Tibial artery (tissue), 4 donors: Measurements from ENCODE around the gene CLCA1.

Experiments
- DNase-seq, 2 donors: peaks; one replicate each; pipeline ENCODE4 v3.0.0-alpha.2; 2019
- H3K27ac ChIP-seq, 2 donors: fragments of 200-600 bp; sonication (generic) in 1 of 2; 1 replicate in 1 of 2; 2 replicates in 1 of 2; pipeline ENCODE4 v1.5.1; 2018 to 2019; ENCODE audit warnings: mild to moderate bottlenecking in 1 of 2
- H3K27me3 ChIP-seq, 2 donors: fragments of 200-600 bp; sonication (generic) in 1 of 2; one replicate each; pipeline versions ENCODE4 v1.5.1 to v1.6.0; 2016 to 2019
- H3K36me3 ChIP-seq, 3 donors: fragments of 200-600 bp; sonication (generic) in 2 of 3; one replicate each; pipeline ENCODE4 v1.5.1; 2016 to 2019; ENCODE audit warnings: mild to moderate bottlenecking in 2 of 3
- H3K4me1 ChIP-seq, 4 donors: fragments of 200-600 bp; sonication (generic) in 2 of 4; 1 replicate in 3 of 4; 2 replicates in 1 of 4; pipeline ENCODE4 v1.5.1; 2016 to 2019
- H3K4me3 ChIP-seq, 2 donors: fragments of 200-600 bp; sonication (generic) in 1 of 2; 1 replicate in 1 of 2; 2 replicates in 1 of 2; pipeline ENCODE4 v1.5.1; 2018 to 2019; ENCODE audit warnings: mild to moderate bottlenecking in 2 of 2
- H3K9me3 ChIP-seq, 3 donors: fragments of 200-600 bp; sonication (generic) in 1 of 3; one replicate each; pipeline ENCODE4 v1.5.1; 2016 to 2019
- intact Hi-C: fragments of 100-400 bp; cut with DNase I; formaldehyde crosslinking; loops from one replicate; pipeline ENCODE4 v1.15.0; 2023; ENCODE audit warnings: low total_unique reads
- TF ChIP-seq, protein P1 (sequence below), 2 experiments: fragments of 200-600 bp in 1 of 2; fragments of 450-650 bp in 1 of 2; IDR thresholded peaks; one replicate each; pipeline ENCODE4 v1.5.1; 2017 to 2019; ENCODE audit warnings: antibody characterized with exemption in 2 of 2, mild to moderate bottlenecking in 1 of 2, moderate library complexity in 1 of 2

Gene CLCA1

DNA sequence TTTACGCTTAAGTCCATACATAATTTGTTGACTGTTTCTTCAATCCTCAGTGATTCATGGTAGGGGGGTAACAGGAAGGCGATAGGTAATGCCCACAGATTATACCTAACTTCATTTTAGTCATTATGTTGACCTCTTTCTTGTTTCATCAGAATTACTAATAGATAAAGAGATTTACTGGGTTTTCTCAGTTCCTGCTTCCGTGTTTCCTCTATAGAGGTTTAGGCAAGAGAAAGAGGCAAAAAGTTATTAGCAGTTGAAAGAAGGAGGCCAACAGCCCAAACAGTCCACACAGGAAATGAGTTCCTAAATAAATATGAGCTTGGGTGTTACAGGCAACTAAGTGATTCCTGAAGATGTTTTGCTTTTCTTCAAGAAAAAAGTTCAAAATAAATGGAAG, 17.9 kb upstream of the CLCA1 start:
- Histone ChIP-seq H3K4me3 (no peak overlapping the region), H3K27ac (no peak overlapping the region), H3K4me1 (no peaks in the 10 kb centered on the region), H3K27me3 (no peaks in the 10 kb centered on the region), H3K9me3 (no peaks in the 10 kb centered on the region), H3K36me3 (no peaks in the 10 kb centered on the region)
- intact Hi-C loops = no loop called here
- no peak for DNase-seq
- TF ChIP-seq, protein P1, sequence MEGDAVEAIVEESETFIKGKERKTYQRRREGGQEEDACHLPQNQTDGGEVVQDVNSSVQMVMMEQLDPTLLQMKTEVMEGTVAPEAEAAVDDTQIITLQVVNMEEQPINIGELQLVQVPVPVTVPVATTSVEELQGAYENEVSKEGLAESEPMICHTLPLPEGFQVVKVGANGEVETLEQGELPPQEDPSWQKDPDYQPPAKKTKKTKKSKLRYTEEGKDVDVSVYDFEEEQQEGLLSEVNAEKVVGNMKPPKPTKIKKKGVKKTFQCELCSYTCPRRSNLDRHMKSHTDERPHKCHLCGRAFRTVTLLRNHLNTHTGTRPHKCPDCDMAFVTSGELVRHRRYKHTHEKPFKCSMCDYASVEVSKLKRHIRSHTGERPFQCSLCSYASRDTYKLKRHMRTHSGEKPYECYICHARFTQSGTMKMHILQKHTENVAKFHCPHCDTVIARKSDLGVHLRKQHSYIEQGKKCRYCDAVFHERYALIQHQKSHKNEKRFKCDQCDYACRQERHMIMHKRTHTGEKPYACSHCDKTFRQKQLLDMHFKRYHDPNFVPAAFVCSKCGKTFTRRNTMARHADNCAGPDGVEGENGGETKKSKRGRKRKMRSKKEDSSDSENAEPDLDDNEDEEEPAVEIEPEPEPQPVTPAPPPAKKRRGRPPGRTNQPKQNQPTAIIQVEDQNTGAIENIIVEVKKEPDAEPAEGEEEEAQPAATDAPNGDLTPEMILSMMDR (IDR thresholded peaks at IDR 0.05) = no peak

DNA sequence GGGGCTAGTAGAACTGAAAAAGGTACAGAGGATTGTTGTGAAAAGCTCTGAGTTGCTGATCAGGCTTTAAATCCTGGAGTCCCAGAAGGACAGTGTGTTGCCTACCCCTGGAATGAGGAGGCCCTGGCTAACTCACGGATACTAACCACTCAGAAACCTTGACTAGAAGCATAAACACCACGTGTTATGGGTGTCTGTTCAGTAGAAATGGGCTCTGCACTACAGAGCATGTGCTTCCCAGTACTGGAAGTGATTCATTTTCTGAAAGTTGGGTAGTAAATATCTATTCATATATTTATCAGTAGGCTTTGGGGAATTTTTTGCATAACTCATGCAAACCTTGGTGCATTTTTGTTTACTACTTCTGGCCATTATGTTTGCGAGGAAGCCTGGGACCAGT, 15.1 kb upstream of the CLCA1 start:
- Histone ChIP-seq H3K27me3 (no peaks in the 10 kb centered on the region), H3K4me1 (no peaks in the 10 kb centered on the region), H3K4me3 (no peak overlapping the region), H3K27ac (no peak overlapping the region), H3K36me3 (no peaks in the 10 kb centered on the region), H3K9me3 (no peaks in the 10 kb centered on the region)
- TF ChIP-seq, protein P1 (IDR thresholded peaks at IDR 0.05) = no peak
- no peak for DNase-seq
- intact Hi-C loops = no loop called here

DNA sequence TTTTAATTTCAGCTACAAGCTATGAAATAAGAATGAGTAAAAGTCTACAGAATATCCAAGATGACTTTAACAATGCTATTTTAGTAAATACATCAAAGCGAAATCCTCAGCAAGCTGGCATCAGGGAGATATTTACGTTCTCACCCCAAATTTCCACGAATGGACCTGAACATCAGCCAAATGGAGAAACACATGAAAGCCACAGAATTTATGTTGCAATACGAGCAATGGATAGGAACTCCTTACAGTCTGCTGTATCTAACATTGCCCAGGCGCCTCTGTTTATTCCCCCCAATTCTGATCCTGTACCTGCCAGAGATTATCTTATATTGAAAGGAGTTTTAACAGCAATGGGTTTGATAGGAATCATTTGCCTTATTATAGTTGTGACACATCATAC, 13.7 kb upstream of the CLCA1 start:
- Histone ChIP-seq H3K27me3 (no peaks in the 10 kb centered on the region), H3K9me3 (no peaks in the 10 kb centered on the region), H3K36me3 (no peaks in the 10 kb centered on the region), H3K4me3 (no peak overlapping the region), H3K27ac (no peak overlapping the region), H3K4me1 (no peaks in the 10 kb centered on the region)
- TF ChIP-seq, protein P1 (IDR thresholded peaks at IDR 0.05) = no peak
- intact Hi-C loops = no loop called here
- DNase-seq = no peak

DNA sequence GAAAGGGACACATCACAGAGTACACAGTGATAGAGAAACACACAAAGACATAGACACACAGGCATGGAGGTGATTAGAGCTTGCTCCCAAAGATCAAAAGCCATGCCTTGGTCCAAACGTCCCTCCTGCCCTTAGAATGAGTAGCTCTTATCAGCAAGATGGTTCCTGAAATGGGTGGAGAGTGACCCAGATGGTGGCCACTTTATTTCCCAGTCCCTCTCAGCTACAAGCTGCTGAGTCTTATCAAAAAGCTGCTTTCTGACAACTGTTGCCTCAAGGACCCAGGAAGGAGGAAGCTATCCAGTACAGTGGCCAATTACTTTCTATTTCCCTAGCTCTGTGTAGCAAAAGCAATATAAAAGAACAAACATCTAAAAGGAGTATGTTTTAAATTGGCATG, 7.7 kb upstream of the CLCA1 start:
- H3K27ac ChIP-seq = no peak overlapping the region
- no peak overlapping the region for H3K4me3 ChIP-seq
- TF ChIP-seq, protein P1 (IDR thresholded peaks at IDR 0.05) = no peak
- H3K4me1 ChIP-seq = no peaks in the 10 kb centered on the region
- no peak for DNase-seq
- H3K27me3 ChIP-seq = no peaks in the 10 kb centered on the region
- H3K9me3 ChIP-seq = no peaks in the 10 kb centered on the region
- intact Hi-C loops = no loop called here
- no peaks in the 10 kb centered on the region for H3K36me3 ChIP-seq

DNA sequence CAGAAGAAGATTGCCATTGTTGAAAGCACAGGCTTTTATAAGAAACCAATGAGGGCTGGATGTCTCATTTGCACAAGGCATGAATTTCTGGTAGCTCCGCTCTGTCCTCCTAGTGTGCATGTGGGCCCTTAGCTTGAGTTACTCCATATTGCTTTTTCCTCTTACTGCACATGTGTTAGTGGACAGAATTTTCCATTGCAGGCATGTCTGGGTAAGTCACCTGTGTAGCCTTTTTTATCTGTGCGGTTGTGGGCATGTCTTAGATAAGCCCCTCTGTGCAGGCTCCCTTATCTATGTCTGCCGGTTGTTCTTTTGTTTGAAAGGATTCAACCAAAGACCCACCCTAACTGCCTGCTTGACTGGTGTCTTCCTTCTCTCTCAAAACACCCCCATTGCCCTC, 7.2 kb upstream of the CLCA1 start:
- no peak overlapping the region for H3K27ac ChIP-seq
- no peaks in the 10 kb centered on the region for H3K27me3 ChIP-seq
- H3K9me3 ChIP-seq = no peaks in the 10 kb centered on the region
- intact Hi-C loops = no loop called here
- TF ChIP-seq, protein P1 (IDR thresholded peaks at IDR 0.05) = no peak
- no peaks in the 10 kb centered on the region for H3K36me3 ChIP-seq
- no peak overlapping the region for H3K4me3 ChIP-seq
- H3K4me1 ChIP-seq = no peaks in the 10 kb centered on the region
- DNase-seq = no peak

DNA sequence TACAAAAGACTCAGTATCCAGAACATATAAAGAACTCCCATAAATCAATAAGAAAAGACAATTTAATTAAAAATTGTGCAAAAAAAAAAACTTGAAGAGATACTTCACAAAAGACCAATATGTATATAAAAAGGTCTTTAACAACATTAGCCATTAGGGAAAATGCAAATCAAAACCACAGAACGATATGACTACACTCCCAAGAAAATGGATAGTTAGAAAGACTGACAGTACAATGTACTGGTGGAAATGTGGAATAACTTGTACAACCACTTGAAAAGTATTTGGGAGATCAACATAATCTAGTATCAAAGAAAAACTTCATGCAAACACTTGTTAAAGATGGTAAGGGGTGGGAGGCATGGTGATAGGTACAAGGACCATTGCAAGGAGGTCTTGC, 3.9 kb upstream of the CLCA1 start:
- no peaks in the 10 kb centered on the region for H3K4me1 ChIP-seq
- H3K4me3 ChIP-seq = no peak overlapping the region
- intact Hi-C loops = no loop called here
- no peaks in the 10 kb centered on the region for H3K36me3 ChIP-seq
- TF ChIP-seq, protein P1 (IDR thresholded peaks at IDR 0.05) = no peak
- no peak for DNase-seq
- no peaks in the 10 kb centered on the region for H3K27me3 ChIP-seq
- no peak overlapping the region for H3K27ac ChIP-seq
- H3K9me3 ChIP-seq = no peaks in the 10 kb centered on the region
